Measurements from ENCODE around the gene LDB1.

LDB1 gene

DNA sequence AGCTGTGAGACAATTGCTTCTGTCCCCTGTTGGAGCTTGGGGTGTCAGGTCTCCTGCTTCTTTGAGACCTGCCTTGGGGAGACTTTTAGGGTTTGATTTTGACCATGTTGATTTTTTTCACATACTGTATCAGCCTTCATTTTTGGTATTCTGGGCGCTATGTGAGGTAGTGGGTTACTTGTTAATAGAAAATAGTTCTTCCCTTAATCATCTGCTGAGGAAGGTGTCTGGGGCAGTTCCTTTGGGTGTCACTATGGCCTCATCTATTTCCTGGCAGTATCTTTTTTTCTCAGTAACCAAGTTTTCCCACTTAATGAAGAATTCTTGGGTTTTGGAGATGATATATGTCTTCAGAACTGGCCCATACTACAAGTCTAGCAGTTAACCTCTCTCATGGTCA, 27.4 kb upstream of the LDB1 start:
- TF ChIP-seq GATA2 (IDR thresholded peaks at IDR 0.05; ENCODE audit: low read depth, low read length) (no peak), GATA3 (IDR thresholded peaks at IDR 0.05; ENCODE audit: low read depth, low read length) (no peak)

GRCh38 chr10:102146971-102147428, 26.8 kb upstream of the LDB1 start:
- TF ChIP-seq GATA3 (IDR thresholded peaks at IDR 0.05; ENCODE audit: low read depth, low read length) (no peak), GATA2 (IDR thresholded peaks at IDR 0.05; ENCODE audit: low read depth, low read length) (no peak)

GRCh38 chr10:102141583-102142107, 21.5 kb upstream of the LDB1 start:
- TF ChIP-seq GATA3 (IDR thresholded peaks at IDR 0.05; ENCODE audit: low read depth, low read length) (no peak), GATA2 (IDR thresholded peaks at IDR 0.05; ENCODE audit: low read depth, low read length) (no peak)

DNA sequence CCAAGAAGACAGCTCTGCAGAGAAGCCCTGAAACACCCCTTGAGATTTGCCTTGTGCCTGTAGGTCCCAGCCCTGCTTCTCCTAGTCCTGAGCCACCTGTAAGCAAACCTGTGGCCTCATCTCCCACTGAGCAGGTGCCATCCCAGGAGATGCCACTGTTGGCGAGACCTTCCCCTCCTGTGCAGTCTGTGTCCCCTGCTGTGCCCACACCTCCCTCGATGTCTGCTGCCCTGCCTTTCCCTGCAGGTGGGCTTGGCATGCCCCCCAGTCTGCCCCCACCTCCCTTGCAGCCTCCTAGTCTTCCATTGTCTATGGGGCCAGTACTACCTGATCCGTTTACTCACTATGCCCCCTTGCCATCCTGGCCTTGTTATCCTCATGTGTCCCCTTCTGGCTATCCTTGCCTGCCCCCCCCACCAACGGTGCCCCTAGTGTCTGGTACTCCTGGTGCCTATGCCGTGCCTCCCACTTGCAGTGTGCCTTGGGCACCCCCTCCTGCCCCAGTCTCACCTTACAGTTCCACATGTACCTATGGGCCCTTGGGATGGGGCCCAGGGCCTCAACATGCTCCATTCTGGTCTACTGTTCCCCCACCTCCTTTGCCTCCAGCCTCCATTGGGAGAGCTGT, 20.9 kb upstream of the LDB1 start:
- no peak for TF ChIP-seq GATA2 (IDR thresholded peaks at IDR 0.05; ENCODE audit: low read depth, low read length)
- TF ChIP-seq GATA3 (IDR thresholded peaks at IDR 0.05; ENCODE audit: low read depth, low read length): no peak

DNA sequence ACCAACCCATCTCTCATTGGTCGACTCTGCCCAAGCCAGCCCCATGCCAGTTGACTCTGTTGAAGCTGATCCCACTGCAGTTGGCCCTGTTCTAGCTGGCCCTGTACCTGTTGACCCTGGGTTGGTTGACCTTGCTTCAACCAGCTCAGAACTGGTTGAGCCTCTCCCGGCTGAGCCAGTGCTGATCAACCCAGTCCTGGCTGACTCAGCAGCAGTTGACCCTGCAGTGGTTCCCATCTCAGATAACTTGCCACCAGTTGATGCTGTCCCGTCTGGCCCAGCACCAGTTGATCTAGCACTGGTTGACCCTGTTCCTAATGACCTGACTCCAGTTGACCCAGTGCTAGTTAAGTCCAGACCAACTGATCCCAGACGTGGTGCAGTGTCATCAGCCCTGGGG, 20.1 kb upstream of the LDB1 start:
- TF ChIP-seq GATA3 (IDR thresholded peaks at IDR 0.05; ENCODE audit: low read depth, low read length) (no peak), GATA2 (IDR thresholded peaks at IDR 0.05; ENCODE audit: low read depth, low read length) (no peak)

- no peak for TF ChIP-seq GATA2 (IDR thresholded peaks at IDR 0.05; ENCODE audit: low read depth, low read length)
- no peak for TF ChIP-seq GATA3 (IDR thresholded peaks at IDR 0.05; ENCODE audit: low read depth, low read length)
Measured at GRCh38 chr10:102139281-102140110, 19.3 kb upstream of the LDB1 start.

DNA sequence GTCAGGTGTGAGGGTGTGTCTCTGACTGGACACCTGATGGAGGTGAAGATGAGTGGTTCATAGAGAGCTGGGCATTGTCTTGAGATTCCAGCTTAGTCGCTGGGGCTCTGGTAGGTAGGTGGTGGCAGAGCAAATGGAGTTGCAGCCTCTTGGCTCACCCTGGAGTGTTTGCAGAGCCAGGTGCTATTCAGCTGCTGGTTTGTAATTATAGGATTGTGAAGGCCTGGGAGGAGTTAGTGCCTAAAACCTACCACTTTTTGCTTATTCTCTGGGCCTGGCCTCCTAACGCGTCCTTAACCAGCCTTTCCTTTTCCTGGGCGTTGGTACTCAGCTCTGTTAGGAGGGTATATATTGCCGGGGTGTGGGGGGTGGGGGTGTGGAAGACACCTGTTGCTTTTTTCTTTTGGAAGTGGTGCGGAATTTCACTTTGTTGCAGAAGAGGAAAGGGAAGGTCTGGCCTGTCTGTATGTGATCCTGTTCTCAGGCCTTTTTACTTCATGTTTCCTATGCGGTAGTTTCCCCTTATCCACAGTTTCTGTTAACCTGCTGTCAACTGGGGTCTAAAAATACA, 15.9 kb upstream of the LDB1 start:
- TF ChIP-seq GATA2 (IDR thresholded peaks at IDR 0.05; ENCODE audit: low read depth, low read length) (no peak), GATA3 (IDR thresholded peaks at IDR 0.05; ENCODE audit: low read depth, low read length) (no peak)

GRCh38 chr10:102134416-102134815, 14.2 kb upstream of the LDB1 start:
- TF ChIP-seq GATA3 (IDR thresholded peaks at IDR 0.05; ENCODE audit: low read depth, low read length): no peak
- TF ChIP-seq GATA2 (IDR thresholded peaks at IDR 0.05; ENCODE audit: low read depth, low read length): no peak

DNA sequence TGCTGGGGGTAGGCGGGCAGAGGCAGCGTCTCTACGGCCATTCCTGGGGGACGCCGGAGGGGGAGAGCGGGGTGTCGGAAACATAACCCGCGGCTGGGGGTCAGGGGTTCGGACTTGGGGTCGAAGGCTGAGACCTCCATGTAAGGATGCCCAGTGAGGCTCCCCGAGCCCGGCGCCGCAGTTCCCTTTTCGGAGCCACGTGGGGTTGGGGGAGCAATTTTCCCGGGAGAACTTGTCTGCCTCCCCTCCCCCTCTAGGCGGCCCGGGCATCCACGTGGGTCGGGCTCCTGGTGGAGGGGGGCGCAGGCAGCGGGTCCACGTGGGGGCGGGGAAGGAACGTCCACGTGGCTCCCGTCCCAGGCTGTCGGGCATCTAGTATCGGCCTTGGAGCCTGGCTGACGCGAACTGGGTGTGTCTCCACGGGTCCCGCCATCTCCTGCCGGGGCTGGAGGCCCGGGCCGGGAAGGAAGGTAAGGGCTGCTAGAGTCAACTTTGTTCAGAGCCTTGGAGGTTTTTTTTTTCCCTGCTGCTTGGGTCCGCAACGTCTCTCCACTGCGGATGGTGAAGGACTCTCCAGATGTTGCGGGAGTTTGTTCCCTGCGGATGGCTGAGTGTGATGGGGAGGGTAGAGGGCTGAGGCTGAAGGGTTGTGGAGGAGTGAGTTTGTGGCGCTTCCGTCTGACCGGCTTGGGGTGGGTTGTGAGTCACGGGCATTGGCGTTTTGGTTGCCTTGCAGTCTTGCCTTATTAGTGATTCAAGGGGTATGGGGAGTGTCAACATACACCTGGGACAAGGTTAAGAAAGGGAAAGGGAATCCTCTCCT, 13.4 kb upstream of the LDB1 start:
- TF ChIP-seq GATA2 (IDR thresholded peaks at IDR 0.05; ENCODE audit: low read depth, low read length) (no peak), GATA3 (IDR thresholded peaks at IDR 0.05; ENCODE audit: low read depth, low read length) (no peak)

- TF ChIP-seq GATA3 (IDR thresholded peaks at IDR 0.05; ENCODE audit: low read depth, low read length) (no peak), GATA2 (IDR thresholded peaks at IDR 0.05; ENCODE audit: low read depth, low read length) (no peak)
Measured at GRCh38 chr10:102132563-102133372, 12.6 kb upstream of the LDB1 start, which contains the start of gene PPRC1. PPRC1 (plus strand) TSS chr10:102133040; CDS start chr10:102133069, 29 bp downstream.

DNA sequence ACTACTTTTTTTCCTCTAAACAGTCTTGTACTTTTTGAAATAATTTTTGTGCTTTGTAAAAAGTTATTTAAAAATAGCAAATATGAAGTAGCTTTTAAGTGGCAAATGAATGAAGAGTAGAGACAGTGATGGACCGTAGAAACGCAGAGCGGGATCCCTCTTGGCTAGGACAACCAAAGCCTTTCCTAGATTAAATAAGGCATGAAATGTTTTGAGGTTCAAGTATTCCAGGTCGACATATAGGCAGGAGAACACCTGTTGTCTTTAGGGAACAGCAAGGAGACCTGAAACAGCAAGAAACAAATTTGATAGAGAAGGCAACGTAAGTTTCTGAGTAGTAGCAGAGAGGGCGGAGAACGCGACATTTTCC, 12.0 kb upstream of the LDB1 start:
- no peak for TF ChIP-seq GATA2 (IDR thresholded peaks at IDR 0.05; ENCODE audit: low read depth, low read length)
- TF ChIP-seq GATA3 (IDR thresholded peaks at IDR 0.05; ENCODE audit: low read depth, low read length): no peak

GRCh38 chr10:102131286-102132170, 11.4 kb upstream of the LDB1 start:
- TF ChIP-seq GATA3 (IDR thresholded peaks at IDR 0.05; ENCODE audit: low read depth, low read length): no peak
- TF ChIP-seq GATA2 (IDR thresholded peaks at IDR 0.05; ENCODE audit: low read depth, low read length): no peak
